ENCODE results near the gene PLPP3. TPM values are rescaled to one million over a fixed set of nuclear protein-coding genes. Genes with fewer than 3 reads are reported as not detected.

The PLPP3 gene
- polyA plus RNA-seq, 1 of the 3 experiments (the other 2 are of a cell fraction), result 32.2 TPM

- peaks cover 7% of the 10 kb centered on the region; the same call in 1 of the 2 replicates for H3K79me2 ChIP-seq (ENCODE audit: insufficient read depth)
- no peak for DNase-seq
Measured at GRCh38 chr1:56543783-56544612, 35.4 kb downstream of the PLPP3 start.

More at GRCh38 chr1:56543783-56544612, 35.4 kb downstream of the PLPP3 start:
- H3F3A ChIP-seq (replicated peaks; ENCODE audit: insufficient read depth), result no peaks in the 10 kb centered on the region
- TF ChIP-seq GATA2 (CRISPR knock-in tag; IDR thresholded peaks at IDR 0.05) (no peak), GABPA (IDR thresholded peaks at IDR 0.05; ENCODE audit: low read depth) (no peak), TAF1 (IDR thresholded peaks at IDR 0.05; ENCODE audit: borderline replicate concordance, low read depth, low read length) (no peak), EZH2phosphoT487 (IDR thresholded peaks at IDR 0.05; ENCODE audit: borderline replicate concordance, low read depth) (no peak), CTCF (IDR thresholded peaks at IDR 0.05) (no peak), RAD21 (IDR thresholded peaks at IDR 0.05; ENCODE audit: low read length) (no peak), EP300 (IDR thresholded peaks at IDR 0.05; ENCODE audit: borderline replicate concordance in 1 of 2, low read depth in 1 of 2, low read length in 1 of 2) (no peak), FOSL2 (IDR thresholded peaks at IDR 0.05; ENCODE audit: borderline replicate concordance, low read depth) (no peak), YY1 (IDR thresholded peaks at IDR 0.05; ENCODE audit: low read depth) (no peak), CHD2 (IDR thresholded peaks at IDR 0.05; ENCODE audit: low read length, partially characterized antibody) (no peak), FOXM1 (IDR thresholded peaks at IDR 0.05; ENCODE audit: low read depth) (no peak), USF1 (IDR thresholded peaks at IDR 0.05; ENCODE audit: borderline replicate concordance, low read depth) (no peak), RXRA (IDR thresholded peaks at IDR 0.05; ENCODE audit: borderline replicate concordance, low read depth) (no peak), FOXJ3 (CRISPR knock-in tag; IDR thresholded peaks at IDR 0.05) (no peak), USF2 (IDR thresholded peaks at IDR 0.05; ENCODE audit: borderline replicate concordance, low read depth, low read length) (no peak), ELF1 (IDR thresholded peaks at IDR 0.05) (no peak), RCOR1 (IDR thresholded peaks at IDR 0.05; ENCODE audit: low read length) (no peak), PBX3 (IDR thresholded peaks at IDR 0.05) (no peak), TCF12 (IDR thresholded peaks at IDR 0.05) (no peak), POLR2AphosphoS5 (IDR thresholded peaks at IDR 0.05; ENCODE audit: low read depth, low read length) (no peak)
- POLR2A ChIA-PET, result no interaction called here
- H3K27ac ChIP-seq (ENCODE audit: low read depth in 2 of 2, low read length in 1 of 2), result no peak overlapping the region
- H3K9me3 ChIP-seq, result no peaks in the 10 kb centered on the region
- H3K9ac ChIP-seq, result no peak overlapping the region
- no peaks in the 10 kb centered on the region for H3K27me3 ChIP-seq (ENCODE audit: insufficient read depth)
- no peaks in the 10 kb centered on the region for H3K9me2 ChIP-seq
- no peak overlapping the region for H2AFZ ChIP-seq (ENCODE audit: low read depth)
- H3K4me3 ChIP-seq (ENCODE audit: low read depth in 2 of 2, low read length in 1 of 2), result no peak overlapping the region
- H3K4me1 ChIP-seq (ENCODE audit: control insufficient read depth in 1 of 2, insufficient read depth in 2 of 2, low read depth in 1 of 2, low read length in 1 of 2), result peaks cover 0 to 33% of the 10 kb centered on the region in 2 experiments; a peak in 2 of 4 replicates
- WGBS (ENCODE audit: low lambda C conversion rate), result 96% methylated on average over 2 of the region's 2 CpGs
- CTCF ChIA-PET, result no interaction called here
- H3K4me2 ChIP-seq, result no peak overlapping the region
- H4K20me1 ChIP-seq (ENCODE audit: insufficient read depth), result peaks cover 20% of the 10 kb centered on the region
- peaks cover 0 to 55% of the 10 kb centered on the region in 2 experiments for H3K36me3 ChIP-seq (replicated peaks in 1 of 2; ENCODE audit: control insufficient read depth in 1 of 2, insufficient read depth in 2 of 2, low read length in 1 of 2)

Data from SK-N-SH (cell line).